Tibial nerve (tissue), 3 donors: ENCODE measurements around the gene NCBP2.

ENCODE experiments used
- POLR2A ChIP-seq, 2 donors: fragments of 450-650 bp; IDR thresholded peaks; one replicate each; pipeline ENCODE4 v1.6.1; 2017; ENCODE audit warnings: antibody characterized with exemption in 2 of 2, mild to moderate bottlenecking in 2 of 2, moderate library complexity in 2 of 2
- TF ChIP-seq, protein P1 (sequence below), 5 experiments: fragments of 200-600 bp in 3 of 5; fragments of 450-650 bp in 2 of 5; sonication (generic) in 3 of 5; IDR thresholded peaks; one replicate each; pipeline ENCODE4 v1.5.1; 2016 to 2019; ENCODE audit warnings: antibody characterized with exemption in 5 of 5, mild to moderate bottlenecking in 3 of 5, moderate library complexity in 2 of 5

DNA sequence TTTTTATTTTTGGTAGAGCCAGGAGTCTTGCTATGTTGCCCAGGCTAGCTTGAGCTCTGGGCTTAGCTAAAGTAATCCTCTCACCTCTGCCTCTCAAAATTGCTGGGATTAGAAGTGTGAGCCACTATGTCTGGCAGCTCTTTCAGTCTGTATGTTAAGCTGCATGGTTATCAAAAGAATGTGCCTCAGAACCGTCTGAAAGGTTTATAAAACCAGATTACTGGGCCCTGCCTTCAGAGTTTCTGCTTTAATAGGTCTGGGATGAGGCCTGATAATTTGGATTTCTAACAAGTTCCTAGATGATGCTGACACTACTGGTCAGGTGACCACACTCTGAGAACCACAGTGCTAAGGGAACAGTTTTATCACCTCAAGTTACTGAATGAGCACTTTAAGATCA is 40.0 kb downstream of the NCBP2 start:
- TF ChIP-seq, protein P1, sequence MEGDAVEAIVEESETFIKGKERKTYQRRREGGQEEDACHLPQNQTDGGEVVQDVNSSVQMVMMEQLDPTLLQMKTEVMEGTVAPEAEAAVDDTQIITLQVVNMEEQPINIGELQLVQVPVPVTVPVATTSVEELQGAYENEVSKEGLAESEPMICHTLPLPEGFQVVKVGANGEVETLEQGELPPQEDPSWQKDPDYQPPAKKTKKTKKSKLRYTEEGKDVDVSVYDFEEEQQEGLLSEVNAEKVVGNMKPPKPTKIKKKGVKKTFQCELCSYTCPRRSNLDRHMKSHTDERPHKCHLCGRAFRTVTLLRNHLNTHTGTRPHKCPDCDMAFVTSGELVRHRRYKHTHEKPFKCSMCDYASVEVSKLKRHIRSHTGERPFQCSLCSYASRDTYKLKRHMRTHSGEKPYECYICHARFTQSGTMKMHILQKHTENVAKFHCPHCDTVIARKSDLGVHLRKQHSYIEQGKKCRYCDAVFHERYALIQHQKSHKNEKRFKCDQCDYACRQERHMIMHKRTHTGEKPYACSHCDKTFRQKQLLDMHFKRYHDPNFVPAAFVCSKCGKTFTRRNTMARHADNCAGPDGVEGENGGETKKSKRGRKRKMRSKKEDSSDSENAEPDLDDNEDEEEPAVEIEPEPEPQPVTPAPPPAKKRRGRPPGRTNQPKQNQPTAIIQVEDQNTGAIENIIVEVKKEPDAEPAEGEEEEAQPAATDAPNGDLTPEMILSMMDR (IDR thresholded peaks at IDR 0.05), result no peak
- no peak for TF ChIP-seq POLR2A (IDR thresholded peaks at IDR 0.05)
